PC-9 (cell line): ENCODE data around the gene NPIPB6.

ENCODE experiments used
- CTCF ChIP-seq: fragments of 200-600 bp; sonication (generic); conservative IDR thresholded peaks from 2 replicates; pipeline ENCODE4 v1.6.1; 2017; ENCODE audit warnings: mixed run types, antibody characterized with exemption, mild to moderate bottlenecking, moderate library complexity
- EZH2 ChIP-seq: fragments of 200-600 bp; sonication (generic); IDR thresholded peaks from 2 replicates; pipeline ENCODE4 v1.8.0; 2017; ENCODE audit warnings: antibody characterized with exemption, low read depth

- TF ChIP-seq CTCF: no peak
- no peak for TF ChIP-seq EZH2
Observed at GRCh38 chr16:28313587-28313986, 49.7 kb downstream of the NPIPB6 start.
